Suprapubic skin (tissue), 4 donors: ENCODE data around the gene CDK19. TPM values are rescaled to one million over a fixed set of nuclear protein-coding genes. Genes with fewer than 3 reads are reported as not detected.

ENCODE experiments used
- DNase-seq, 2 donors: peaks; one replicate each; pipeline ENCODE4 v3.0.0-alpha.2; 2019; ENCODE audit warnings: low spot score in 2 of 2
- H3K27ac ChIP-seq: fragments of 200-600 bp; sonication (generic); one replicate; pipeline ENCODE4 v1.5.1; 2019
- H3K27me3 ChIP-seq: fragments of 200-600 bp; sonication (generic); one replicate; pipeline ENCODE4 v1.5.1; 2019
- H3K36me3 ChIP-seq: fragments of 200-600 bp; sonication (generic); one replicate; pipeline ENCODE4 v1.5.1; 2019
- H3K4me1 ChIP-seq: fragments of 200-600 bp; sonication (generic); one replicate; pipeline ENCODE4 v1.5.1; 2019
- H3K4me3 ChIP-seq: fragments of 200-600 bp; sonication (generic); one replicate; pipeline ENCODE4 v1.5.1; 2019; ENCODE audit warnings: mild to moderate bottlenecking
- H3K9me3 ChIP-seq: fragments of 200-600 bp; sonication (generic); one replicate; pipeline ENCODE4 v1.5.1; 2019
- CTCF ChIP-seq, 2 donors: fragments of 200-600 bp in 1 of 2; fragments of 450-650 bp in 1 of 2; sonication (generic) in 1 of 2; IDR thresholded peaks; one replicate each; pipeline ENCODE4 v1.5.1; 2016 to 2019; ENCODE audit warnings: antibody characterized with exemption in 2 of 2, mild to moderate bottlenecking in 1 of 2, moderate library complexity in 1 of 2
- EP300 ChIP-seq: sonication (generic); formaldehyde crosslinking; IDR thresholded peaks from one replicate; pipeline ENCODE4 v1.6.1; 2017; ENCODE audit warnings: antibody characterized with exemption
- POLR2A ChIP-seq, 2 donors: fragments of 450-650 bp; IDR thresholded peaks; one replicate each; pipeline ENCODE4 v1.6.1; 2017; ENCODE audit warnings: antibody characterized with exemption in 2 of 2, mild to moderate bottlenecking in 2 of 2, moderate library complexity in 2 of 2
- POLR2AphosphoS5 ChIP-seq, 3 donors: sonication (generic); formaldehyde crosslinking; IDR thresholded peaks; one replicate each; pipeline ENCODE4 v1.6.1; 2017; ENCODE audit warnings: antibody characterized with exemption in 3 of 3
- WGBS: methylation state at CpG from one replicate; pipeline ENCODE4 v1.1.5; 2018; 5-methylcytosine and 5-hydroxymethylcytosine counted together
- total RNA-seq, 4 donors: library from RNA; depleted of rRNA; stranded (reverse); fragments of >200 nt; gene quantifications; one replicate each; pipeline ENCODE4 v1.1.0, GENCODE V29; 2016

Gene CDK19
- total RNA-seq, 4 donors from 2014 or later = 14.1 to 20.6 (median 19.4) TPM

GRCh38 chr6:110573537-110573936 is 241.7 kb downstream of the CDK19 start:
- WGBS = 59% methylated on average over 2 of the region's 2 CpGs
- no peak for DNase-seq
- no peaks in the 10 kb centered on the region for H3K9me3 ChIP-seq
- no peaks in the 10 kb centered on the region for H3K36me3 ChIP-seq
- no peak for TF ChIP-seq CTCF (IDR thresholded peaks at IDR 0.05)
- TF ChIP-seq EP300 = no peak
- no peak for TF ChIP-seq POLR2AphosphoS5 (IDR thresholded peaks at IDR 0.05)
- no peak for TF ChIP-seq POLR2A (IDR thresholded peaks at IDR 0.05)
- H3K4me3 ChIP-seq = no peak overlapping the region
- H3K27me3 ChIP-seq = no peaks in the 10 kb centered on the region
- H3K4me1 ChIP-seq = no peaks in the 10 kb centered on the region
- H3K27ac ChIP-seq = no peak overlapping the region

GRCh38 chr6:110573136-110573535 is 242.1 kb downstream of the CDK19 start:
- Histone ChIP-seq H3K4me3 (no peak overlapping the region), H3K27ac (no peak overlapping the region), H3K36me3 (no peaks in the 10 kb centered on the region), H3K9me3 (no peaks in the 10 kb centered on the region), H3K27me3 (no peaks in the 10 kb centered on the region), H3K4me1 (no peaks in the 10 kb centered on the region)
- no peak for DNase-seq
- TF ChIP-seq POLR2AphosphoS5 (IDR thresholded peaks at IDR 0.05) = no peak
- no peak for TF ChIP-seq POLR2A (IDR thresholded peaks at IDR 0.05)
- TF ChIP-seq CTCF (IDR thresholded peaks at IDR 0.05) = no peak
- TF ChIP-seq EP300 = no peak

DNA sequence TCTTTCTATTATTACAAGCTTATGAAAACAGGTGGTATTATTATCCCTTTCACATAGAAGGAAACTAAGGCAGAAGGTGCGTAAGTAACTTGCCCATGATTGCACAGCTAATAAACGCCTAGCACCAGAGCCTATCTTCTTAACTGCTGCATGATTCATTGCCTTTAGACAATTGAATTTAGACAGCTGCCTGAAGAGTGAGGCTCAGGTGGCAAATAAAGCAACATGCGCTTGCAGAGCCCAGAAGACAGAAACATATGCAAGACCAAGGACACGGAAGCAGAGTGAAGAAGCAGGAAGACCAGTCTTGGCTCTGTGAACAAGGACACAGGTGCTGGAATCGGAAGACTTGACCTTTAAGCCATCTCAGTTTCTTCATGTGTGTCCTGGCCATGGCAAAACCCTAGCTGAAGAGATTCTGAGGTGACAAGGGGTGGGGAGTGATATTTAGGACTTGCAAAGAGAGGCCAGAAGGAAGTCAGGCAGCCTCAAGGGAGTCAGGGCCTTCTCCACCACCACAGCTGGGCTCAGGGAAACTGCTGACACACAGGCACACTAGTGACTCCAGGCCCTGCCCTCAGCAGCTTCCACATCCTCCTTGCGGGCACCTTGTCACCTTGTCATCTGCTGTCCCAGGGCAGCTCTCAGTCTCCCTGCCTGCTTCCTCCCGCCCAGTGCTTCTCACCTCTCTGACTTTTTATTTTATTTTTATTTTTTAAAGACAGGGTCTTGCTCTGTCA is 247.1 kb downstream of the CDK19 start:
- TF ChIP-seq EP300 (no peak), POLR2AphosphoS5 (IDR thresholded peaks at IDR 0.05) (no peak), POLR2A (IDR thresholded peaks at IDR 0.05) (no peak), CTCF (IDR thresholded peaks at IDR 0.05) (no peak)
- Histone ChIP-seq H3K27me3 (no peaks in the 10 kb centered on the region), H3K27ac (no peak overlapping the region), H3K4me1 (no peaks in the 10 kb centered on the region), H3K9me3 (no peaks in the 10 kb centered on the region), H3K4me3 (no peak overlapping the region), H3K36me3 (no peaks in the 10 kb centered on the region)
- WGBS = 85% methylated on average over 7 of the region's 7 CpGs
- no peak for DNase-seq

DNA sequence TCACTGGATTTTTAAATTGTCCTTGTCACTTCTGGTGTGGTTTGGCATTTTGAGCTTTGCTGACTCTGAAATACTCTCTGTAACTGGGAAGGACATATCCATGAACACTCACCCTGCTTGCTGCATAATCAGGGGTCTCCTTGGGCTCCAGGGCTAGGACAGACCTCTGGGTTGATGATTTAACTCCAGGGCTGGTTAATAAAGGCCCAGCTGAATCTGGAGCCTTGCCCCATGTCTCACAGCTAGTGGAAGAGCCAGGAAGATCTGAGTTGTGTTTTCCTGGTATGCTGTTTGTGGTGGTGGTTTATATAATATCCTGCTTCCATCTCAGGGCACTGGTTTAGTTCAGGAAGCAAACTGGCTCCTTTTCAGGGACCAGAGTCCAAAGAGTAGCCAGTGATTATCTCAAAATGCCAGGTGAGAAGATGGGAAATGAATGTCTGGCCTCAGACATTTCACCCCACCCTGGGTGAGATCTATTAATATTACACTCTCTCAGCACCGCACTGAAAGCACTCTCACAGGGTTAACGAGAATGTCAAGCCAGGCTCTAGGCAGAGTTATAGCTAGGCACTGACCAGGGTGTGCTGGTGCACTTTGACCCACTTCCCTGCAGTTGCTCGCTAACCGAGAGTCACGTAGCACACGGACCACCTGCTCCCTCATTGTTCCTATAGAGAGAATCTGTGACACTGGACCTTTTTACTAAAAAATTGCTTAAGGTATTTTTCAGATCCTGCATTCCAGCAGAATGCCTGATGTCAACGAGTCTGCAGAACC is 248.7 kb downstream of the CDK19 start:
- Histone ChIP-seq H3K4me3 (no peak overlapping the region), H3K27ac (no peak overlapping the region), H3K4me1 (no peaks in the 10 kb centered on the region), H3K36me3 (no peaks in the 10 kb centered on the region), H3K9me3 (no peaks in the 10 kb centered on the region), H3K27me3 (no peaks in the 10 kb centered on the region)
- WGBS = 80% methylated on average over 6 of the region's 7 CpGs
- TF ChIP-seq CTCF (IDR thresholded peaks at IDR 0.05) = no peak
- no peak for TF ChIP-seq EP300
- no peak for TF ChIP-seq POLR2A (IDR thresholded peaks at IDR 0.05)
- no peak for TF ChIP-seq POLR2AphosphoS5 (IDR thresholded peaks at IDR 0.05)
- DNase-seq = no peak

GRCh38 chr6:110564703-110565421 is 250.4 kb downstream of the CDK19 start:
- H3K4me3 ChIP-seq = no peak overlapping the region
- no peaks in the 10 kb centered on the region for H3K36me3 ChIP-seq
- no peaks in the 10 kb centered on the region for H3K27me3 ChIP-seq
- no peaks in the 10 kb centered on the region for H3K9me3 ChIP-seq
- no peak for TF ChIP-seq POLR2A (IDR thresholded peaks at IDR 0.05)
- no peak for TF ChIP-seq EP300
- no peak for TF ChIP-seq POLR2AphosphoS5 (IDR thresholded peaks at IDR 0.05)
- TF ChIP-seq CTCF (IDR thresholded peaks at IDR 0.05) = no peak
- WGBS = 93% methylated on average over 6 of the region's 6 CpGs
- DNase-seq = no peak
- H3K4me1 ChIP-seq = no peaks in the 10 kb centered on the region
- no peak overlapping the region for H3K27ac ChIP-seq
